HL-60/S4 treated with retinoic acid at 250 ng/mL for 4 days and 3 days (cell line): Measurements from ENCODE around the gene ANXA10.
"Not testable (repeated sequence)": the region's sequence is repeated elsewhere in the genome, so short reads cannot be mapped to it uniquely, and the experiment has no call there.

ENCODE experiments used
- in situ Hi-C: fragments of 300-500 bp; cut with MboI; formaldehyde crosslinking; loops from 2 replicates; pipeline ENCODE4 v1.7.0; 2022; ENCODE audit warnings: low sequenced_read_pairs

The ANXA10 gene

GRCh38 chr4:168118116-168118655 lies 25.8 kb downstream of the ANXA10 start:
- in situ Hi-C loops: no loop called here

GRCh38 chr4:168119100-168119499 lies 26.8 kb downstream of the ANXA10 start:
- in situ Hi-C loops: no loop called here

- in situ Hi-C loops: no loop called here
Measured at GRCh38 chr4:168119890-168120289, 27.6 kb downstream of the ANXA10 start.

GRCh38 chr4:168120811-168121210 lies 28.5 kb downstream of the ANXA10 start:
- in situ Hi-C loops: no loop called here

- in situ Hi-C loops: no loop called here
Measured at GRCh38 chr4:168124008-168124641, 31.8 kb downstream of the ANXA10 start.

- in situ Hi-C loops: no loop called here
Measured at GRCh38 chr4:168126952-168127351, 34.6 kb downstream of the ANXA10 start.

GRCh38 chr4:168128601-168129000 lies 36.3 kb downstream of the ANXA10 start:
- in situ Hi-C loops: no loop called here

GRCh38 chr4:168129046-168129772 lies 36.9 kb downstream of the ANXA10 start:
- in situ Hi-C loops: no loop called here

- in situ Hi-C loops: no loop called here
Measured at GRCh38 chr4:168129802-168130201, 37.5 kb downstream of the ANXA10 start.

- in situ Hi-C loops: no loop called here
Measured at GRCh38 chr4:168131196-168131595, 38.9 kb downstream of the ANXA10 start.

- in situ Hi-C loops: no loop called here
Measured at GRCh38 chr4:168134651-168135050, 42.3 kb downstream of the ANXA10 start.

- in situ Hi-C loops: not testable (repeated sequence)
Measured at GRCh38 chr4:168135860-168136259, 43.5 kb downstream of the ANXA10 start.

GRCh38 chr4:168137695-168138094 lies 45.4 kb downstream of the ANXA10 start:
- in situ Hi-C loops: not testable (repeated sequence)

GRCh38 chr4:168138143-168138542 lies 45.8 kb downstream of the ANXA10 start:
- in situ Hi-C loops: no loop called here

- in situ Hi-C loops: no loop called here
Measured at GRCh38 chr4:168139336-168139735, 47.0 kb downstream of the ANXA10 start.

- in situ Hi-C loops: no loop called here
Measured at GRCh38 chr4:168141733-168142132, 49.4 kb downstream of the ANXA10 start.

- in situ Hi-C loops: no loop called here
Measured at GRCh38 chr4:168143601-168144000, 51.3 kb downstream of the ANXA10 start.

GRCh38 chr4:168150420-168151050 lies 58.2 kb downstream of the ANXA10 start:
- in situ Hi-C loops: no loop called here

GRCh38 chr4:168151327-168151726 lies 59.0 kb downstream of the ANXA10 start:
- in situ Hi-C loops: no loop called here

- in situ Hi-C loops: no loop called here
Measured at GRCh38 chr4:168152837-168153500, 60.6 kb downstream of the ANXA10 start.
